Vagina (tissue), 2 donors: ENCODE data around the gene TLE2.

Experiments used
- CTCF ChIP-seq, 3 experiments: fragments of 450-650 bp in 2 of 3; fragments of 200-600 bp in 1 of 3; sonication (generic) in 1 of 3; IDR thresholded peaks; one replicate each; pipeline ENCODE4 v1.5.1; 2017 to 2019; ENCODE audit warnings: antibody characterized with exemption in 3 of 3, mild to moderate bottlenecking in 2 of 3, moderate library complexity in 2 of 3
- POLR2A ChIP-seq, 2 donors: fragments of 450-650 bp; IDR thresholded peaks; one replicate each; pipeline ENCODE4 v1.6.1; 2017; ENCODE audit warnings: antibody characterized with exemption in 2 of 2, mild to moderate bottlenecking in 2 of 2, moderate library complexity in 2 of 2

GRCh38 chr19:2981898-2982297 lies 47.2 kb downstream of the TLE2 start:
- TF ChIP-seq POLR2A (IDR thresholded peaks at IDR 0.05): no peak
- TF ChIP-seq CTCF (IDR thresholded peaks at IDR 0.05): no peak
